HepG2 (cell line): ENCODE data around the gene DYNC2I2. TPM values are rescaled to one million over a fixed set of nuclear protein-coding genes. Genes with fewer than 3 reads are reported as not detected.
A peak's percentile ranks its signal among the peaks of the same experiment; 100 is the strongest.

Source experiments
- BCLAF1 ChIP-seq: fragments of 450-650 bp; IDR thresholded peaks from 2 replicates; pipeline ENCODE4 v1.6.1; 2017; ENCODE audit warnings: mild to moderate bottlenecking
- CBX5 ChIP-seq: sonication (generic); formaldehyde crosslinking; IDR thresholded peaks from 2 replicates; pipeline ENCODE4 v1.4.0; 2020; ENCODE audit warnings: missing genetic modification reagents, borderline replicate concordance
- HNRNPLL ChIP-seq: fragments of 200-400 bp; formaldehyde crosslinking; IDR thresholded peaks from 2 replicates; pipeline ENCODE4 v1.6.1; 2017; ENCODE audit warnings: mild to moderate bottlenecking, low read depth, low read length; ENCODE audit not compliant: poor library complexity, severe bottlenecking
- IKZF5 ChIP-seq: IDR thresholded peaks from 2 replicates; pipeline ENCODE4 v1.6.1; 2018; ENCODE audit warnings: missing genetic modification reagents, mild to moderate bottlenecking, missing compliant biosample characterization
- KLF13 ChIP-seq: sonication (generic); formaldehyde crosslinking; IDR thresholded peaks from 2 replicates; pipeline ENCODE4 v1.4.0; 2020; ENCODE audit warnings: mild to moderate bottlenecking, missing genetic modification reagents
- MNT ChIP-seq: fragments of 450-650 bp; IDR thresholded peaks from 2 replicates; pipeline ENCODE4 v1.6.1; 2016
- PHB2 ChIP-seq: fragments of 450-650 bp; IDR thresholded peaks from 2 replicates; pipeline ENCODE4 v1.6.1; 2018; ENCODE audit not compliant: partially characterized antibody
- PRDM10 ChIP-seq: sonication (generic); formaldehyde crosslinking; IDR thresholded peaks from 2 replicates; pipeline ENCODE4 v1.4.0; 2020; ENCODE audit warnings: low read depth, missing genetic modification reagents
- SNRNP70 ChIP-seq: fragments of 200-400 bp; formaldehyde crosslinking; IDR thresholded peaks from 2 replicates; pipeline ENCODE4 v1.6.1; 2017; ENCODE audit warnings: mild to moderate bottlenecking, low read depth, low read length, moderate library complexity
- ZBTB38 ChIP-seq: sonication (generic); formaldehyde crosslinking; IDR thresholded peaks from 2 replicates; pipeline ENCODE4 v1.5.1; 2020; ENCODE audit warnings: mild to moderate bottlenecking, missing genetic modification reagents
- ZBTB8A ChIP-seq: sonication (generic); formaldehyde crosslinking; IDR thresholded peaks from 2 replicates; pipeline ENCODE4 v1.4.0; 2020; ENCODE audit warnings: mild to moderate bottlenecking, low read depth, missing genetic modification reagents, borderline replicate concordance
- ZHX1 ChIP-seq: sonication (generic); formaldehyde crosslinking; IDR thresholded peaks from 2 replicates; pipeline ENCODE4 v1.8.1; 2022; ENCODE audit warnings: low read depth, mild to moderate bottlenecking, missing genetic modification reagents
- ZNF460 ChIP-seq: sonication (generic); formaldehyde crosslinking; IDR thresholded peaks from 2 replicates; pipeline ENCODE4 v1.5.1; 2020; ENCODE audit warnings: missing genetic modification reagents, mild to moderate bottlenecking, borderline replicate concordance
- ZNF747 ChIP-seq: sonication (generic); formaldehyde crosslinking; IDR thresholded peaks from 2 replicates; pipeline ENCODE4 v1.8.1; 2023; ENCODE audit warnings: missing genetic modification reagents, mild to moderate bottlenecking, borderline replicate concordance
- ZNF883 ChIP-seq: sonication (generic); formaldehyde crosslinking; IDR thresholded peaks from 2 replicates; pipeline ENCODE4 v1.5.1; 2020; ENCODE audit warnings: mild to moderate bottlenecking, missing genetic modification reagents; ENCODE audit errors: not compliant biosample characterization
- polyA plus RNA-seq, 8 experiments: library from polyadenylated mRNA; depleted of rRNA in 3 of 8; stranded (reverse) in 7 of 8; unstranded in 1 of 8; fragments of >200 nt; fragmentation: Illumina TruSeq in 4 of 8; extraction: Trizol in 4 of 8; gene quantifications; 2 replicates each; pipeline versions ENCODE4 v1.2.1 to v1.2.3, GENCODE V29; 2011 to 2016; ENCODE audit warnings: low read depth in 4 of 8, missing spikeins in 1 of 8, mixed read lengths in 1 of 8; ENCODE audit not compliant: insufficient read depth in 1 of 8
- total RNA-seq, 5 experiments: library from RNA; depleted of rRNA; stranded (reverse); fragments of >200 nt; fragmentation: Illumina TruSeq; extraction: Trizol; gene quantifications; 2 replicates each; pipeline ENCODE4 v1.2.3, GENCODE V29; 2016; ENCODE audit warnings: low read depth in 1 of 5

The DYNC2I2 gene
- total and polyA plus RNA-seq, 2 of the 13 experiments (the other 11 are each of a cell fraction or from before 2014, with no cell fraction given), result 13.7 to 40.2 TPM

GRCh38 chr9:128688501-128689292 is 32.0 kb upstream of the DYNC2I2 start, which contains the start of gene SET (continued):
- no peak for TF ChIP-seq BCLAF1
- peak; percentile 17; the same call in 1 of the 2 replicates for TF ChIP-seq CBX5 (CRISPR knock-in tag)
- no peak for TF ChIP-seq SNRNP70
- peak; percentile 51 for TF ChIP-seq HNRNPLL
- no peak for TF ChIP-seq KLF13 (CRISPR knock-in tag)
- no peak for TF ChIP-seq MNT
- TF ChIP-seq ZNF747, result no peak
- TF ChIP-seq ZNF883 (CRISPR knock-in tag), result peak; percentile 77
- TF ChIP-seq PHB2, result no peak
- TF ChIP-seq IKZF5 (CRISPR knock-in tag), result peak; percentile 52; the same call in 1 of the 2 replicates
- peak; percentile 59; the same call in 1 of the 2 replicates for TF ChIP-seq ZBTB38
- peak; percentile 59; the same call in 1 of the 2 replicates for TF ChIP-seq PRDM10
- no peak for TF ChIP-seq ZBTB8A (CRISPR knock-in tag)
- TF ChIP-seq ZNF460, result no peak
- TF ChIP-seq ZHX1 (CRISPR knock-in tag), result no peak
